K562 (cell line): ENCODE results near the gene MICOS13. TPM values are rescaled to one million over a fixed set of nuclear protein-coding genes. Genes with fewer than 3 reads are reported as not detected.
A peak's percentile ranks its signal among the peaks of the same experiment; 100 is the strongest.

Source experiments
- HDAC8 ChIP-seq: fragments of 450-650 bp; IDR thresholded peaks from 2 replicates; pipeline ENCODE4 v1.6.1; 2016; ENCODE audit warnings: mild to moderate bottlenecking, missing genetic modification characterization, moderate library complexity, missing compliant biosample characterization
- TRIM24 ChIP-seq, 2 experiments: fragments of 450-650 bp; IDR thresholded peaks; 2 replicates each; pipeline ENCODE4 v1.6.1; 2016
- polyA plus RNA-seq, 8 experiments: library from polyadenylated mRNA; depleted of rRNA in 4 of 8; stranded (reverse) in 5 of 8; unstranded in 3 of 8; fragments of >200 nt; fragmentation: Nextera tagmentation in 2 of 8; fragmentation: Illumina TruSeq in 1 of 8; extraction: Ambion mirVana in 2 of 8; extraction: Trizol in 1 of 8; gene quantifications; 2 replicates each; pipeline versions ENCODE4 v1.2.1 to v1.2.3, GENCODE V29; 2011 to 2014; ENCODE audit warnings: inconsistent platforms in 1 of 8, missing spikeins in 1 of 8
- total RNA-seq, 7 experiments: library from RNA; depleted of rRNA in 6 of 7; stranded (reverse); fragments of >200 nt in 6 of 7; fragmentation: Illumina TruSeq in 2 of 7; extraction: Trizol in 2 of 7; gene quantifications; 2 replicates each; pipeline versions ENCODE4 v1.2.1 to v1.2.3, GENCODE V29; 2011 to 2021; ENCODE audit warnings: low replicate concordance in 1 of 7
- TF ChIP-seq, protein P1 (sequence below): fragments of 200-600 bp; sonication (generic); IDR thresholded peaks from one replicate; pipeline ENCODE4 v1.6.1; 2012; ENCODE audit warnings: mild to moderate bottlenecking, low read depth, low read length, inconsistent platforms
- TF ChIP-seq, protein P2 (sequence below): sonication (generic); formaldehyde crosslinking; IDR thresholded peaks from 2 replicates; pipeline ENCODE4 v1.8.1; 2023; ENCODE audit warnings: mild to moderate bottlenecking, missing genetic modification reagents

The MICOS13 gene
- total and polyA plus RNA-seq, 9 of the 15 experiments (the other 6 are each of a cell fraction or from before 2014, with no cell fraction given) = 15.5 to 220 (median 49.4) TPM

DNA sequence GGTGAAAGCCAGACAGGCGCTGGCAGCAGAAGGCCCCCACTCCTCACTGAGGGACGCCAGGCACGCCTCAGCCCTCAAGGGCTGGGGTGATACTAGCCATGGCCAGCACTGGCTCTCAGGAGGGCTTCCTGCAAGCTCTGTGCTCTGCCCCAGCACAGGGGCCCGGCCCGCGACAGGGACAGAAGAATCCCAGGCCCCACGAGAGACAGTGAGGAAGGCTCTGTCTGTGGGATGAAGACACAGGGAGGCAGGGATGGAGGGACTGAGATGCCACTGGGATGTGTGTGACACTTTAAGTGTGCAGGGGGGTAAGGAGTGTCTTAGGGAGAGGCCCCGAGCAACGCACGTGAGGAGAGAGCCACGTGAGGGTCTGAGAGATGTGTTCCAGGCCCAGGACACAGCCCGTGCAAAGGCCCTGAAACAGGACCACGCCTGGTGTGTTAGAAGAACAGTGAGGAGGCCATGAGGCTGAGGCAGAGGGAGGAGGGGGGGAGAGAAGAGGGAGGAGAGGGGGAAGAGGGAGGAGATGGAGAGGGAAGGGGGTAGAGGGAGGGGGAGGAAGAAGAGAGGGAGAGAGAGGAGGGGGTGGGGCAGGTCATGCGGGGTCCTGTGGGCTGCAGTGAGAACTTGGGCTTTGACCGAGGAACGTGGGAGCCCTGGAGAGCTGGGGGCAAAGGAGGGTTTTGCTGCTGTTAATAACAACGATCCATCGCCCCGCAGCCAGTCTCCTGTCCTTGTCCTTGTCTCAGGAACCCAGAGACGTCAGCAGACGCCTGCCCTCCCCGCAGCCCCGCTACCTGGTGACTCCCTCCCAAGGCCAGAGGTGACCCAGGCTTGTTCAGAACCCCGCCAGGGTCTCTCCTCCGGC is 16.9 kb upstream of the MICOS13 start (continued):
- TF ChIP-seq, protein P1, sequence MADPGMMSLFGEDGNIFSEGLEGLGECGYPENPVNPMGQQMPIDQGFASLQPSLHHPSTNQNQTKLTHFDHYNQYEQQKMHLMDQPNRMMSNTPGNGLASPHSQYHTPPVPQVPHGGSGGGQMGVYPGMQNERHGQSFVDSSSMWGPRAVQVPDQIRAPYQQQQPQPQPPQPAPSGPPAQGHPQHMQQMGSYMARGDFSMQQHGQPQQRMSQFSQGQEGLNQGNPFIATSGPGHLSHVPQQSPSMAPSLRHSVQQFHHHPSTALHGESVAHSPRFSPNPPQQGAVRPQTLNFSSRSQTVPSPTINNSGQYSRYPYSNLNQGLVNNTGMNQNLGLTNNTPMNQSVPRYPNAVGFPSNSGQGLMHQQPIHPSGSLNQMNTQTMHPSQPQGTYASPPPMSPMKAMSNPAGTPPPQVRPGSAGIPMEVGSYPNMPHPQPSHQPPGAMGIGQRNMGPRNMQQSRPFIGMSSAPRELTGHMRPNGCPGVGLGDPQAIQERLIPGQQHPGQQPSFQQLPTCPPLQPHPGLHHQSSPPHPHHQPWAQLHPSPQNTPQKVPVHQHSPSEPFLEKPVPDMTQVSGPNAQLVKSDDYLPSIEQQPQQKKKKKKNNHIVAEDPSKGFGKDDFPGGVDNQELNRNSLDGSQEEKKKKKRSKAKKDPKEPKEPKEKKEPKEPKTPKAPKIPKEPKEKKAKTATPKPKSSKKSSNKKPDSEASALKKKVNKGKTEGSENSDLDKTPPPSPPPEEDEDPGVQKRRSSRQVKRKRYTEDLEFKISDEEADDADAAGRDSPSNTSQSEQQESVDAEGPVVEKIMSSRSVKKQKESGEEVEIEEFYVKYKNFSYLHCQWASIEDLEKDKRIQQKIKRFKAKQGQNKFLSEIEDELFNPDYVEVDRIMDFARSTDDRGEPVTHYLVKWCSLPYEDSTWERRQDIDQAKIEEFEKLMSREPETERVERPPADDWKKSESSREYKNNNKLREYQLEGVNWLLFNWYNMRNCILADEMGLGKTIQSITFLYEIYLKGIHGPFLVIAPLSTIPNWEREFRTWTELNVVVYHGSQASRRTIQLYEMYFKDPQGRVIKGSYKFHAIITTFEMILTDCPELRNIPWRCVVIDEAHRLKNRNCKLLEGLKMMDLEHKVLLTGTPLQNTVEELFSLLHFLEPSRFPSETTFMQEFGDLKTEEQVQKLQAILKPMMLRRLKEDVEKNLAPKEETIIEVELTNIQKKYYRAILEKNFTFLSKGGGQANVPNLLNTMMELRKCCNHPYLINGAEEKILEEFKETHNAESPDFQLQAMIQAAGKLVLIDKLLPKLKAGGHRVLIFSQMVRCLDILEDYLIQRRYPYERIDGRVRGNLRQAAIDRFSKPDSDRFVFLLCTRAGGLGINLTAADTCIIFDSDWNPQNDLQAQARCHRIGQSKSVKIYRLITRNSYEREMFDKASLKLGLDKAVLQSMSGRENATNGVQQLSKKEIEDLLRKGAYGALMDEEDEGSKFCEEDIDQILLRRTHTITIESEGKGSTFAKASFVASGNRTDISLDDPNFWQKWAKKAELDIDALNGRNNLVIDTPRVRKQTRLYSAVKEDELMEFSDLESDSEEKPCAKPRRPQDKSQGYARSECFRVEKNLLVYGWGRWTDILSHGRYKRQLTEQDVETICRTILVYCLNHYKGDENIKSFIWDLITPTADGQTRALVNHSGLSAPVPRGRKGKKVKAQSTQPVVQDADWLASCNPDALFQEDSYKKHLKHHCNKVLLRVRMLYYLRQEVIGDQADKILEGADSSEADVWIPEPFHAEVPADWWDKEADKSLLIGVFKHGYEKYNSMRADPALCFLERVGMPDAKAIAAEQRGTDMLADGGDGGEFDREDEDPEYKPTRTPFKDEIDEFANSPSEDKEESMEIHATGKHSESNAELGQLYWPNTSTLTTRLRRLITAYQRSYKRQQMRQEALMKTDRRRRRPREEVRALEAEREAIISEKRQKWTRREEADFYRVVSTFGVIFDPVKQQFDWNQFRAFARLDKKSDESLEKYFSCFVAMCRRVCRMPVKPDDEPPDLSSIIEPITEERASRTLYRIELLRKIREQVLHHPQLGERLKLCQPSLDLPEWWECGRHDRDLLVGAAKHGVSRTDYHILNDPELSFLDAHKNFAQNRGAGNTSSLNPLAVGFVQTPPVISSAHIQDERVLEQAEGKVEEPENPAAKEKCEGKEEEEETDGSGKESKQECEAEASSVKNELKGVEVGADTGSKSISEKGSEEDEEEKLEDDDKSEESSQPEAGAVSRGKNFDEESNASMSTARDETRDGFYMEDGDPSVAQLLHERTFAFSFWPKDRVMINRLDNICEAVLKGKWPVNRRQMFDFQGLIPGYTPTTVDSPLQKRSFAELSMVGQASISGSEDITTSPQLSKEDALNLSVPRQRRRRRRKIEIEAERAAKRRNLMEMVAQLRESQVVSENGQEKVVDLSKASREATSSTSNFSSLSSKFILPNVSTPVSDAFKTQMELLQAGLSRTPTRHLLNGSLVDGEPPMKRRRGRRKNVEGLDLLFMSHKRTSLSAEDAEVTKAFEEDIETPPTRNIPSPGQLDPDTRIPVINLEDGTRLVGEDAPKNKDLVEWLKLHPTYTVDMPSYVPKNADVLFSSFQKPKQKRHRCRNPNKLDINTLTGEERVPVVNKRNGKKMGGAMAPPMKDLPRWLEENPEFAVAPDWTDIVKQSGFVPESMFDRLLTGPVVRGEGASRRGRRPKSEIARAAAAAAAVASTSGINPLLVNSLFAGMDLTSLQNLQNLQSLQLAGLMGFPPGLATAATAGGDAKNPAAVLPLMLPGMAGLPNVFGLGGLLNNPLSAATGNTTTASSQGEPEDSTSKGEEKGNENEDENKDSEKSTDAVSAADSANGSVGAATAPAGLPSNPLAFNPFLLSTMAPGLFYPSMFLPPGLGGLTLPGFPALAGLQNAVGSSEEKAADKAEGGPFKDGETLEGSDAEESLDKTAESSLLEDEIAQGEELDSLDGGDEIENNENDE = no peak
- TF ChIP-seq TRIM24 (IDR thresholded peaks at IDR 0.05) = no peak
- no peak for TF ChIP-seq HDAC8 (tag)
- TF ChIP-seq, protein P2, sequence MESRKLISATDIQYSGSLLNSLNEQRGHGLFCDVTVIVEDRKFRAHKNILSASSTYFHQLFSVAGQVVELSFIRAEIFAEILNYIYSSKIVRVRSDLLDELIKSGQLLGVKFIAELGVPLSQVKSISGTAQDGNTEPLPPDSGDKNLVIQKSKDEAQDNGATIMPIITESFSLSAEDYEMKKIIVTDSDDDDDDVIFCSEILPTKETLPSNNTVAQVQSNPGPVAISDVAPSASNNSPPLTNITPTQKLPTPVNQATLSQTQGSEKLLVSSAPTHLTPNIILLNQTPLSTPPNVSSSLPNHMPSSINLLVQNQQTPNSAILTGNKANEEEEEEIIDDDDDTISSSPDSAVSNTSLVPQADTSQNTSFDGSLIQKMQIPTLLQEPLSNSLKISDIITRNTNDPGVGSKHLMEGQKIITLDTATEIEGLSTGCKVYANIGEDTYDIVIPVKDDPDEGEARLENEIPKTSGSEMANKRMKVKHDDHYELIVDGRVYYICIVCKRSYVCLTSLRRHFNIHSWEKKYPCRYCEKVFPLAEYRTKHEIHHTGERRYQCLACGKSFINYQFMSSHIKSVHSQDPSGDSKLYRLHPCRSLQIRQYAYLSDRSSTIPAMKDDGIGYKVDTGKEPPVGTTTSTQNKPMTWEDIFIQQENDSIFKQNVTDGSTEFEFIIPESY = peak; percentile 75; the same call in 1 of the 2 replicates
